GM21825 (cell line): Measurements from ENCODE around the gene DHCR24.
"Not testable (repeated sequence)": the region's sequence is repeated elsewhere in the genome, so short reads cannot be mapped to it uniquely, and the experiment has no call there.

Source experiments
- ATAC-seq: cut with Tn5 transposase; IDR thresholded peaks from one replicate; pipeline ENCODE4 v1.9.1; 2021; ENCODE audit warnings: mild to moderate bottlenecking, moderate library complexity; ENCODE audit not compliant: unreplicated experiment

Gene DHCR24

GRCh38 chr1:54888080-54888733 lies 1.2 kb upstream of the DHCR24 start:
- ATAC-seq, result no peak

GRCh38 chr1:54887665-54888071 lies 673 bp upstream of the DHCR24 start:
- no peak for ATAC-seq

GRCh38 chr1:54885807-54886723 lies 930 bp downstream of the DHCR24 start:
- no peak for ATAC-seq

- no peak for ATAC-seq
These were observed 1.7 kb downstream of the DHCR24 start for GRCh38 chr1:54885237-54885679.

GRCh38 chr1:54884768-54885167 lies 2.2 kb downstream of the DHCR24 start:
- no peak for ATAC-seq

- no peak for ATAC-seq
These were observed 2.8 kb downstream of the DHCR24 start for GRCh38 chr1:54884135-54884586.

- no peak for ATAC-seq
These were observed 3.5 kb downstream of the DHCR24 start for GRCh38 chr1:54883349-54884102.

GRCh38 chr1:54882519-54882918 lies 4.5 kb downstream of the DHCR24 start:
- no peak for ATAC-seq

GRCh38 chr1:54881604-54882003 lies 5.4 kb downstream of the DHCR24 start:
- ATAC-seq, result not testable (repeated sequence)

- ATAC-seq, result no peak
These were observed 7.1 kb downstream of the DHCR24 start for GRCh38 chr1:54879872-54880271.

GRCh38 chr1:54876814-54877213 lies 10.2 kb downstream of the DHCR24 start:
- ATAC-seq, result no peak

GRCh38 chr1:54875000-54875399 lies 12.0 kb downstream of the DHCR24 start:
- no peak for ATAC-seq

- ATAC-seq, result no peak
These were observed 12.7 kb downstream of the DHCR24 start for GRCh38 chr1:54874079-54874830.

GRCh38 chr1:54872036-54872331 lies 15.0 kb downstream of the DHCR24 start:
- ATAC-seq, result no peak

GRCh38 chr1:54871275-54872035 lies 15.5 kb downstream of the DHCR24 start:
- no peak for ATAC-seq

- ATAC-seq, result no peak
These were observed 16.1 kb downstream of the DHCR24 start for GRCh38 chr1:54870869-54871268.

- no peak for ATAC-seq
These were observed 17.7 kb downstream of the DHCR24 start for GRCh38 chr1:54869173-54869851.

GRCh38 chr1:54867717-54868057 lies 19.3 kb downstream of the DHCR24 start:
- ATAC-seq, result no peak
